ENCODE data around the gene COX5A.

COX5A gene

GRCh38 chr15:74889390-74889882, 48.4 kb downstream of the COX5A start:
- TF ChIP-seq POLR2AphosphoS5 (IDR thresholded peaks at IDR 0.05; ENCODE audit: low read depth, low read length) (no peak), FOXP2 (optimal IDR thresholded peaks at IDR 0.05; ENCODE audit: borderline replicate concordance, extremely low read depth, extremely low read length, insufficient read depth) (peak; percentile 56), REST (IDR thresholded peaks at IDR 0.05; ENCODE audit: insufficient read depth in 1 of 2, low read depth in 2 of 2, low read length in 2 of 2) (no peak)

GRCh38 chr15:74888716-74889115, 49.2 kb downstream of the COX5A start:
- TF ChIP-seq REST (IDR thresholded peaks at IDR 0.05; ENCODE audit: insufficient read depth in 1 of 2, low read depth in 2 of 2, low read length in 2 of 2) (no peak), POLR2AphosphoS5 (IDR thresholded peaks at IDR 0.05; ENCODE audit: low read depth, low read length) (no peak), FOXP2 (optimal IDR thresholded peaks at IDR 0.05; ENCODE audit: borderline replicate concordance, extremely low read depth, extremely low read length, insufficient read depth) (no peak), SIN3A (IDR thresholded peaks at IDR 0.05; ENCODE audit: borderline replicate concordance, insufficient read depth, low read length) (no peak)

- TF ChIP-seq POLR2AphosphoS5 (IDR thresholded peaks at IDR 0.05; ENCODE audit: low read depth, low read length) (no peak), TAF1 (IDR thresholded peaks at IDR 0.05; ENCODE audit: borderline replicate concordance, insufficient read depth, low read length) (no peak), SIN3A (IDR thresholded peaks at IDR 0.05; ENCODE audit: borderline replicate concordance, insufficient read depth, low read length) (no peak), REST (IDR thresholded peaks at IDR 0.05; ENCODE audit: insufficient read depth in 1 of 2, low read depth in 2 of 2, low read length in 2 of 2) (no peak)
Observed at GRCh38 chr15:74885461-74885860, 52.4 kb downstream of the COX5A start.

GRCh38 chr15:74884428-74885223, 53.2 kb downstream of the COX5A start:
- TF ChIP-seq SIN3A (IDR thresholded peaks at IDR 0.05; ENCODE audit: borderline replicate concordance, insufficient read depth, low read length) (no peak), REST (IDR thresholded peaks at IDR 0.05; ENCODE audit: insufficient read depth in 1 of 2, low read depth in 2 of 2, low read length in 2 of 2) (no peak), FOXP2 (optimal IDR thresholded peaks at IDR 0.05; ENCODE audit: borderline replicate concordance, extremely low read depth, extremely low read length, insufficient read depth) (no peak), POLR2AphosphoS5 (IDR thresholded peaks at IDR 0.05; ENCODE audit: low read depth, low read length) (no peak), TAF1 (IDR thresholded peaks at IDR 0.05; ENCODE audit: borderline replicate concordance, insufficient read depth, low read length) (no peak)

GRCh38 chr15:74882528-74882927, 55.3 kb downstream of the COX5A start:
- TF ChIP-seq POLR2AphosphoS5 (IDR thresholded peaks at IDR 0.05; ENCODE audit: low read depth, low read length): no peak
- TF ChIP-seq TAF1 (IDR thresholded peaks at IDR 0.05; ENCODE audit: borderline replicate concordance, insufficient read depth, low read length): no peak

All from PFSK-1 (cell line).